Skeletal muscle cell (primary cell): ENCODE results near the gene SH2D2A.
A peak's percentile ranks its signal among the peaks of the same experiment; 100 is the strongest.

Source experiments
- DNase-seq: peaks from one replicate; pipeline ENCODE4 v3.0.0-alpha.2; 2010; ENCODE audit warnings: low read depth
- H3K4me3 ChIP-seq: 2 replicates; pipeline ENCODE4 v1.5.1; 2011; ENCODE audit warnings: low read depth, mild to moderate bottlenecking, control low read depth, low read length, moderate library complexity

The SH2D2A gene

DNA sequence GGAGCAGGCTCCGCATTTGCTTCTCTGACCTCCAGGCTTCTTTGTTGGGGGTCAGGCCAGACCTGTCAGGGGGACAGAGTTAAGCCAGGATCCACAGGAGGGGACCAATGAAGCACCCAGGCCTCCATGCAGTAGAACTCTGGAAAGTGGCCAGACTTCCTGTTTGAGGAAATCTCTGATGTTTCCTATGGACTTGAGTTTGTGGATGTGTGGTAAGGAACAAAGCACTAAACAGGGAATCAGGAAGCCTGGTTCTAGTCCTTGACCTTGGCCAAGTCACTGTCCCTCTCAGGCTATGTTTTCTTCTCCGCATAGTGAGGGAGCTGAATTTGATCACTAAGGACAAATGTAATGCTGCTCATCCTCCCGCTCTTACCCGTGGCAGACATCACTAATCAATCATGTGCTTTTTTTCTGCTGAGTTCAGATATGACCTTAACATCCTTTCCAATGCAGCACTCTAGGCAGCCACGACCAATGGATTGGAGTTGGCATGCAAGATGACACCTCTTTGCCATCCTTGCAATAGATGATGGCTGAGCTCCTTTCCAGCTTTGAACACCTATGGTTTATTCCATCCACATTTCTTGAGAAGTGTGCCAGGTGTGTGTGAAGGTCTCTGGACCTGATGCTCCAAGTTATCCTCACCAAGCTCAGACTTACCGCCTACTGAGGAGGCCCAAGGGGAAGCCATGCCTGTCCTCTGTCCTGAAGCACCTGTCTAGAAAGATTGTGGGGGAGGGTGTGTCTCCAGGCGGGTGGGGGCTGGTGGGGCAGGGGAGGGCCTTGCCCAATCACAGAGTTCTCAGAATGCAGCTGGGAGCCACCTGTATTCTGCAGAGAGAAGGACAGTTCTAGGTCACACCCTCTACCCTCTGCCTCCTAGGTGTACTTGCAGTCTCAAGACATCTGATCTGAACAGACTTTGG lies 9.9 kb downstream of the SH2D2A start:
- H3K4me3 ChIP-seq: no peak overlapping the region
- no peak for DNase-seq

DNA sequence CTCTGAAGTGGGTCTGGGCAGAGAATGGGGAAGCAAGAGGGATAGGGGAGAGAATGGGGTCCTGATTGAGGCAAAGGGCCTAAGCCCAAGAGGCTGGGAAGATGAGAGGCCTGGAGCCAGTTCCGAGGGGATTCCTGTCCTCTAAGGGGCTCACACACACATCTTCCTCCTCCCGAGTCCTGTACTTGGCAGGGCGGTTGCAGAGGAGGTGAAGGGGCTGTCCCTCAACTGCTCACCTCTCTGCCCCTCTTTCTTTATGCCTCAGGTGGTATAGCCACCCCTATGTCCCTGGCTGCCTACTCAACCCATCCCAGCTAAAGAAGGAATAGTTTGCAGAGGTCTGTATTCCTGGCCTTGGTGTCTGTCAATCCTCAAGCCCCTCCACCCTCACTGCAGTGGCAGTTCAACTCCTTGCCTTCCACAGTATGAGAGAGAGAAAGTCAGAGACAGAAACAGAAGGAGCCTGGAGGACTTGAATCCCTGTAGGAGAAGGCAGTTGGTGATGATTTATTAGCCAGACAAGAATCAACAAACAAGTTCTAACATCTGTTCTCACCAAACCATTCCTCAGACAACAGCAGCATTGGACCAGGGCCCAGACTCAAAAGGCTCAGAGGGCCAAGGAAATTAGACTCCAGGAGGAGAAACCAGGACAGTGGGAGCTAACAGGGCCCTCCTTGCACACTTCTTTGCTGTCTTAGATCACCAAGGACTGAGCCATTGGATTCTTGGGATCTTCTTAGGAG lies 10.7 kb downstream of the SH2D2A start:
- DNase-seq: peak; percentile 89

DNA sequence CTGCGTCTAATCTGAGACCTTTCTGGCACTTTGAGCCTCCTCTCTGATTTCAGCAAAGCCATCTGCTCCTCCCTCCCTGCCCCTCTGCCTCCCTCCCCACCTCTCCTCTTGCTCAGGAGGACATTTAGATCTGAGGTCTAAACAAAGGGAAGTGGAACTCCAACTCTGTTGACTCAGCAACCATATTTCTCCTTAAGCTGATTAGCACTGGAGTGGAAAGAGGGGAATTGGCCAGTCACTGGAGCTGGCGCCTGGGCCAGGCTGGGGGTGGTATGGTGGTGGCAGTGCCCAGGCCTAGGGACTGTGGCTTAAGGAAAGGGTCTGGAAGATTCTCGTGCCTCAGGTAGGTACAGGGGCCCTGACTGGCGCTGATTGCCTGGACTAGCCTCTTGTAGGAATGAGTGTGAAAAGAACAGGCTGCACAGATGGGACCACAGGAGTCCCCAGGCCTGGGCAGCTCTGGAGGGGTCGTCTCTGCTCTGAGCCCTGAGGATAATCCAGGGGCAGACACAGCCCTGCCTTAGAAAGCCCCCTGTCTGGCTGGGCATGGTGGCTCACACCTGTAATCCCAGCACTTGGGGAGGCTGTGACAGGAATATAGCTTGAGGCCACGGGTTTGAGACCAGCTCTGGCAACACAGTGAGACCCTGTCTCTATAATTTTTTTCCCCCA lies 11.9 kb downstream of the SH2D2A start:
- no peak for DNase-seq
- no peak overlapping the region for H3K4me3 ChIP-seq

More for the DNA sequence above, 10.7 kb downstream of the SH2D2A start:
- no peak overlapping the region for H3K4me3 ChIP-seq

DNA sequence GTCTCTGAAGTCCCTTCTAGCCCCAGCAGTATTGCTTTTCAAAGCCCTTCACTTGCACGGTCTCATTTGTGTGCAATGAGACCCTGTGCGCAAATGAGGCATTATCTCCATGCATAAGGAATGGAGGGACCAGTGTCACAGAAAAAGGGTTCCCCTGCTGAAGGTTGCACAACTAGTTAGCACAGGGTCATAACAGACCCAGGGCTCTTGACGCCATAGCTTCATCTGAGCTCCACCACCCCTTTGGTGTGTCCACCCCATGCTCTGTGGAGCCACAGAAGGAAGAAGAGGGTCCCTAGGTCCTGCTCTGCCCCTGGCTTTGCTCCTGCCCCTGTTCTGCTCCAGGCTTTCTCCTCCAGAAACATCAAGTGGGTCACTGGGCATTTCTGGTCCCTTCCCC lies 12.6 kb downstream of the SH2D2A start:
- no peak overlapping the region for H3K4me3 ChIP-seq
- no peak for DNase-seq

DNA sequence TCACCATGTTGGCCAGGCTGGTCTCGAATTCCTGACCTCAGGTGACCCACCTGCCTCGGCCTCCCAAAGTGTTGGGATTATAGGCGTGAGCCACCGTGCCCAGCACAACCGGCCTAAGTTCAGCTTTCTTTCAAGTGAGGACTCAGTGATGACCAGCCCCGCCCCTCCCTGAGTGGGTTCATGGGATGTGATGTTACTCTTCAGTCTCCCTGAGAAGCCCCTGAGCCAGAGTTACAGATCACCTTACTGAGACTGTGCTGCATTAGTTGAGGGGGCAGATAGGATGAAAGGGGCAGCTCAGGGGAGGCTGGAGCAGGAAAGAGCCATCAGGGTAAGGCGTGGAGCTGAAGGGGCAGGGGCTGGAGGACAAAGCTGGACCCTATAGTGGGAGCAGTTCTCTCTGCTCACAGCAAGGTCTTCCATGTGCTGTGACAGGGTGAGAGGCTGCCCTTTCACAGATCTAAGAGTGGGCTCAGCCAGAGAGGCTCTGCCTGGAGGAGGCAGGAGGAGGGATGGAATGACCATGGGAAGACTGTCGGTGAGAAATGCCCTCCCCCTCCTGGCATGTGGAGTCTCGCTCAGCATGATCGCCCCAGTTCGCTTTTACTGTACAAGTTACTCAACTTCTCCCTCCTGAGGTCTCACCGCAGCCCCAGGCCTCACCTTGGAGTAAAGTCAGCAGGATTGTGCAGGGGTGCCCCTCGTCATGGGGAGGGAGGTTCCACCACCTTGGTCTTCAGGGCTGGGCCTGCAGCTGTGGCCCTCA lies 13.4 kb downstream of the SH2D2A start:
- no peak overlapping the region for H3K4me3 ChIP-seq
- no peak for DNase-seq

DNA sequence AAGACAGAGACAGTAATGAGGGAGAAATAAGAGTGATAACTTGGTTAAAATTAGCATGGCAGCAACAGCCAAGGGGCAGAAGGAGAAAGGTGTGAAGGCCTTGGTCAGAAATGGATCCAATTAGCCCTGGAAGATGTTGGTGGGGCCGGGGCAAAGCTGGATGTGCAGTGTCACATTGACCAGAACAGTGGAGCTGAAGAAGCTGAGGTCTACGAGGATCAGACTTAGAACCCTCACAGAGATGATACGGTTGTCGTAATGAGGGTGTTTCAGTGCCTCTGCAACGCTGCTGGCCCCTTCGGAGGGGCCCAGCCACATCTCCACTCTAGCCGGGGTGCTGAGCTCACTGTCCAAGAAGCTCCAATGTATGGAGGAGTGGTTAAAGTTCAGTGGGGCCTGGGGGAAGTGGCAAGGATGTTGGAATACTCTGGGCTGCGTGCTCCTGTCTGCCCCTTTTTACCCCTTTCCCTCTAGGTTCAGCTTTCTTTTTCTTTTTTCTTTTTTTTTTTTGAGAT lies 14.2 kb downstream of the SH2D2A start:
- DNase-seq: no peak
- H3K4me3 ChIP-seq: no peak overlapping the region

DNA sequence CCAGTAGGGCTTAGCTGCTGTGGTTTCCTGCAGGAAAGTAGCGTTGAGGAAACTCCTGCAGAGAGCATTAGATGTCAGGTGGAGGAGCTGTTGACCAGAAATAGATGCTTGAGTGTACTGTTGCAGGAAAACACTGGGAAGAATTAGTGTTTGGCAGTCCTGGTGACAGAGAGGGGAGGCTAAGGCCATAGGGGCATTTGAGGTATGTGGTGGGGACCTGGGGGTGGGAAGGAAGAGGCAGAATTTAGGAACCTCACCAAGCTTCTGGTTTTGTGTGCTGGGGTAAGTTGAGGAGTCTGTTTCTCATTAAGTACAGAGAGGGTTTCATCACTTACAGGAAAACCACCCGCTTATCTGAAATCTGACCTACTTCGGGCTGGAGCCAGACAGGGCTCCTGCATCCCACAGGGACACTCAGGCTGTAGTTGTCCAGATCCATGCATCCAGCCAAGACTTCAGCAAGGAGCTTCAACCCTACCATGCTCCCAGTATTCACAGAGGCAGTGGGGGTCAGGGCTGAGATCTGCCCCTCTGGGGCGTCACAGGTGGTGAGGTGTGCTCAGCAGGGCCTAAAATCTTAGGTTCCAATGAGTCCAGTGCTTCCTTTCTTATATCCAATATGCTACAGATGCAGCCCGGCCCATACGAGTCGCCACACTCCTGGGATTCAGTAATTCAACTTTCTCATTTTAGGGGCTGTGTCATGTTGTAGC lies 15.1 kb downstream of the SH2D2A start:
- peak; percentile 89 for DNase-seq
- no peak overlapping the region for H3K4me3 ChIP-seq

DNA sequence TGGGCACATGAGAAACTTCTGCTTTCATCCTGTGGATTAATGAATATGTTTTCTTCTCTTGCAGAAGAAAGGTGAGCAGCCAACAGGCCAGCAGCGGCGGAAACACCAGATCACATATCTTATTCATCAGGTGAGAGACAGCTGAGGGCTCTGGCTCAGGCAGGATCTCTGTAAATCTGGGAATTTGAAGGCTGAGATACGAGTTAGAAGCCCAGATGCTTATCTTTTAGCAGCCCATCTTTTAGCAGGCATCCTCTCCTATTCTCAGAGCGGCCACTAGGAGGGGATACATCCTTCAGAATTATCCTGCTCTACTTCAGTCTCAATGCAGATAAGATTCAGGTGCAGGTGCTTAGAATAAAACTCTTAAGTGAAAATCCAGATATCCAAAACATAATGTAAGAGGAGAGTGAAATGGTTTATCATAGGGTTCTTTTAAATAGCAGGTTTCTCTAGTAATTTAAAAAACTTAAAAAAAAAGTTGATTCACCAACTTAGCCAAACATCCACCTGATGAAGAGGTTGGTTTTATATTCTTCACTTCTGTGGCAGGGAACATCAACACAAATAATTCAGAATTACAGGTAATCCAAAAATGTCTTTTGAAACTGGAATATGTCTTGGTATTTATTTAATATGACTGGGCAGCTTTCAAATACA lies 19.3 kb downstream of the SH2D2A start:
- no peak for DNase-seq
- no peak overlapping the region for H3K4me3 ChIP-seq

DNA sequence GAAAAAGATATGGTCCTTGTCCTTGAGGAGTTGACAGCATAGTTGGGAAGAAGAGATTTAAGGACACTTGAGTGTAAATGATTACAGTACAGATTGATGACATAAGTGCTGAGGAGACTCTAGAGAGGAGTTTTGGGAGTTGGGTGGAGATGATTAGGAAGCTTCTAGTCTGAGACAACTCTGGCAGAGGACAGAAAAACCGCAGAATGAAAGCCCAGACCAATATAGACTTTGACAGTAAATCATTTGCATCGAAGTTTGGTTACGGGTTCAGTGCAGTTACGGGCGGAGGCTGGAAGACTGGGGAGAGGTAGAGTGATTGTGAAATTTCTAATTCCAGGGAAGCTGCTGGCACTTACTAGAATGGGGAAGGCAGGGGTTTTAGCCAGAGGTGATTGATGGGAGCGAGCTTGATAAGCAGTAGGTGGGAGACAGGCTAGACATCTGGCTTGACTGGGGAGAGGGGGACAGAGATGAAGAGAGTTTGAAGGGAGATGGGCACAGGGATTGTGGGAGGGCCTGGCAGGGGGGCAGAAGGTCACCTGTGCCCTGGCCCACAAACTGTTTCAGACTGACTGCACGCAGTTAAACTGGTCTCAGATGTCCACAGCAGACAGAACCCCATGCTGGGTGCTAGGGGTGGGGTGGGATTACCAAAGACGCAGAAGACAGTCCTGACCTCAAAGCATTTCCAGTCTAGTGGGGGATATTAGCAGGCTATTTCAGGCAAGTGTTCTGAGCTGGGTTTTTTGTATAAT lies 20.1 kb downstream of the SH2D2A start:
- DNase-seq: no peak

DNA sequence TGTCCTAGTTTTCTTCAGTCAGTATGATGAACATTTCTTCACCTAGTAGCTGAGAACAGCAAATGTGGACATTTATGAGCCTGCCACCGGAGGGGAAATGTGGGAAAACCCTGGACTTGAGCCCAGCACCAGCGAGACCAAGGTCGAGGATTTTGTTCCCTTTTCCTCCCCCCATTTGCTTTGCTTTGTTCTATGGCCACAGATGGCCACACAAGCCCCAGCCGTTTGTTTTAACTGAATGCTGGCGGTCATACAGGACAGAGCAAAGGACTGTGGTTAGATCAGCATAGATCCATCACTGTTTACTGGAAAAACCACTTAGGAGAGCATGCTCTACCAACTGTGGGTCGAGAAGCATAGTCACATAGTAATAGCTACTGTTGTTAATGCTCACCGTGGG lies 20.9 kb downstream of the SH2D2A start:
- no peak for DNase-seq

More for the DNA sequence above, 20.1 kb downstream of the SH2D2A start:
- no peak overlapping the region for H3K4me3 ChIP-seq

DNA sequence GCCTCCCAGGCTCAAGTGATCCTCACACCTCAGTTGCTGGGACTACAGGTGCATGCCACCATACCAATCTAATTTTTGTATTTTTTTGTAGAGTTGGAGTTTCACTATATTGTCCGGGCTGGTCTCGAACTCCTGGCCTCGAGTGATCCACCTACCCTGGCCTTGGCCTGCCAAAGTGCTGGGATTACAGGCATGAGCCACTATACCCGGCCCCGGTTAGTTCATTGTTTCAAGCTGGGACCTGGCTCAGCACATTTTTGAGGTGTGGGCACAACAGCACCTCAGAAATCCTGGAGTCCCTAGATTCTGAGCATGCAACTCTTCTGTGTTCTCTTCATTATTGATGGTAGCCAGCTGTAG lies 21.3 kb downstream of the SH2D2A start:
- no peak overlapping the region for H3K4me3 ChIP-seq
- DNase-seq: no peak

More for the DNA sequence above, 20.9 kb downstream of the SH2D2A start:
- H3K4me3 ChIP-seq: no peak overlapping the region

DNA sequence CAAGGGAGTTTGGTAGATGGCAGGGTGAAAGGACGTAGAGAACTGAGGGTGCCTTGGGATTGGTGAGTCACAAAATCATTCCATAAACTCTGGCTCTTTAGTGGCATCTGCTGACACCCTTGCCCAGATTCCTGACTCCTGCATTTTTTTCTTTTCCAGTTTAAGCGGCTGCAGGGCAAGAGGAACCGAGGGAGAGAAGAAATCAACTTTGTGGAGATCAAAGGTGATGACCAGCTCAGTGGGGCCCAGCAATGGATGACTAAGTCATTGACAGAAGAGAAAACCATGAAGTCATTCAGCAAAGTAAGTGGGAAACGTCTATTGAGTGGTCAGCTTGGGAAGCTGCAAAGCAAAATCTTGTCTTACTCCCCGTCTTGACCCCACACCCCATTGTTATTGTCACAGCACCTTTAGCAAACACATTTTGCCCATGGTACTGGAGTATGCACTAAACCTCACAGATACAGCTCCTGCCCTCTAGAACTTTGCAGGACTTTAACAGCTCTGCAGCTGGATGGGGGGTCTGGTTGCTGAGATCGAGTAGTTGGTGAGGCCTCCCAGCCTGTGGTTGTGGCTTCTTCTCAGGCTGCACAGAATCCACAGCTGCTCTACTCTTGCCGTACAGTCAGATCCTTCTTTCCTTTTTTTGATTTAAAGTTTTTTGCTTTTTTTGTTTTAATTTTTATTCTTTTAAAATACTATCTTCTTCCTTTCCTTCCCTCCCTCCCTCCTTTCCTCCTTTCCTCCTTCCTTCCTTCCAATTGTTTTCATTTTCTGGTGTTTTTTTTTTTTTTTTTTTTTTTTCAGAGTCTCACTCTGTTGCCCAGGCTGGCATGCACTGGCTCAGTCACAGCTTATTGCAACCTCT lies 21.9 kb downstream of the SH2D2A start:
- DNase-seq: no peak
- H3K4me3 ChIP-seq: no peak overlapping the region

DNA sequence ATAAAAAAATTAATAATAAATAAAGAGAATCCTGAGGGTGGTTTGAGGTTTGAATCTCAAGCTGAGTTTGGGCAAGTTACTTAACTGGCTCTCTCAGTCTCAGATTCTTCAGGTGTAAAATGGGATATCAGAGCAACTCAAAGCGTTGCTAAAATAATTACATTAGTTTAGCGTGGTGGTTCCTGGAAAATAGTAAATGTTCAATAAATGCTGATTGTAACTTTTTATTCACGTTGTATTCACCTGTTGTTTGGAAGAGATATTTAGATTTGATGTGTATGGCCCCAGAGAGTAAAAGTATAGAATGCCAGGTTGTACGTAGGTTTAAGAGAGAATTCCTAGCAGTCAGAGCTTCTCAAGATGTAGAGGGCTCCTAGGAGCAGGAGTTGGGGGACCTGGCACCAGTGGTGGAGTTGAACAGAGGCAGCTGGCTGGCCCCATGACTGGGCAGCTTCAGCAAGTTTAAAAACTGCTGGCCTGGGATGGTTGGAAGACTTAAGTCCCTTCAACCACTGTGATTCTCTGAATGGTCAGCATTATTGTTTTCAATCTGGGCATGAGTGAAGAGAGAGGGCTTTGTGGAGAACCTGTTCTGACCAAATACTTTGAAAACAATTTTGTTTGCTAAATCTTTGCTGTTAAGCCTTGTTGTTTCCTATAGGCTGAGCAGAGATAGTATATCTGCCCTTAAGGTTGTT lies 26.9 kb downstream of the SH2D2A start:
- DNase-seq: no peak
- H3K4me3 ChIP-seq: no peak overlapping the region

DNA sequence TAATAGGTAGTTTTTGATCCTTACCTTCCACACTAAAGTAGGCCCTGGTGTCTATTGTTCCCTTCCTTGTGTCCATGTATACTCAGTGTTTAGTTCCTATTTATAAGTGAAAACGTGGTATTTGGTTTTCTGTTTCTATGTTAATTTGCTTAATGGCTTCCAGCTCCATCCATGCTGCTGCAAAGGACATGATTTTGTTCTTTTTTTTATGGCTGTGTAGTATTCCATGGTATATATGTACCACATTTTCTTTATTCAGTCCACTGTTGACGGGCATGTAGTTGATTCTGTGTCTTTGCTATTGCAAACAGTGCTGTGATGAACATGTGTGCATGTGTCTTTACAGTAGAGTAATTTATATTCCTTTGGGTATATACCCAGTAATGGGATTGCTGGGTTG lies 28.5 kb downstream of the SH2D2A start:
- no peak for DNase-seq
- H3K4me3 ChIP-seq: no peak overlapping the region

DNA sequence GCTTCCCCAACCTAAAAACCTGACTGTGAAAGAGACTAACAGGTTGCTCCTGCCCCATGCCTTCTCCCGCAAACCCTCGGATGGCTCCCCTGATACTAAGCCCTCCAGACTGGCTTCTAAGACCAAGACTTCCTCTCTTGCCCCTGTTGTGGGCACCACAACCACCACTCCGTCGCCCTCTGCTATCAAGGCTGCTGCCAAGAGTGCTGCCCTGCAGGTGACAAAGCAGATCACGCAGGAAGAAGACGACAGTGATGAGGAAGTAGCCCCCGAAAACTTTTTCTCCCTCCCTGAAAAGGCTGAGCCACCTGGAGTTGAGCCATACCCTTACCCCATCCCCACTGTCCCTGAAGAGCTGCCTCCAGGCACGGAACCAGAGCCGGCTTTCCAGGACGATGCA lies 30.0 kb downstream of the SH2D2A start:
- DNase-seq: no peak
- H3K4me3 ChIP-seq: no peak overlapping the region

DNA sequence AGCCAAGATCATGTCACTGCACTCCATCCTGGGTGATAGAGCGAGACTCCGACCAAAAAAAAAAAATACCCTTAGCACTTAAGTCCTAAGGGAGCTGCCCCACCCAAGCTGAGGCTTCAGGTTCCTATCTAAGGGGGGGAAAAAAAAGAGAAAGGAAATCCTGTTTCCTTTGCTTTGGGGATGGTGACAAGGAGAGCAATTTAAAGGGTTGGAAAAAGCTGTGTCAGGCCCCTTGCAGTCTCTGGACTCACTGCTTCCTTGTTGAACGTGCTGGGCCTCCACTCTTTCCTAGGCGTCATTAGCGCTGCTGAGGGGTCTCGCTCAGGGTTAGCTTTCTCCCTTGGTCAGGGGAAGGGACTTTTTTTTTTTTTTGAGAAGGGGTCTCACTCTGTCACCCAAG lies 31.2 kb downstream of the SH2D2A start:
- H3K4me3 ChIP-seq: no peak overlapping the region

More for the DNA sequence above, 31.2 kb downstream of the SH2D2A start:
- no peak for DNase-seq
